ENCODE data around the gene GINS1. TPM values are rescaled to one million over a fixed set of nuclear protein-coding genes. Genes with fewer than 3 reads are reported as not detected.

GINS1 gene
- total and polyA plus RNA-seq, 2 experiments from 2014 or later: 32.0 to 65.4 TPM

GRCh38 chr20:25361287-25361683 is 46.2 kb upstream of the GINS1 start:
- DNase-seq (ENCODE audit: low spot score) (no peak), ATAC-seq (no peak)
- H2AFZ ChIP-seq: no peak overlapping the region
- H3K36me3 ChIP-seq (ENCODE audit: insufficient read depth): no peaks in the 10 kb centered on the region
- H3K27me3 ChIP-seq (ENCODE audit: insufficient read depth): no peaks in the 10 kb centered on the region
- H3K27ac ChIP-seq (ENCODE audit: low read depth): 0 out of 2 replicates have a peak overlapping the region, but pooled peaks have one; percentile 5
- peaks cover 83% of the 10 kb centered on the region for H3K79me2 ChIP-seq (replicated peaks; ENCODE audit: insufficient read depth)
- peaks cover 15% of the 10 kb centered on the region; the same call in 2 of the 3 replicates for H3K36me3 Mint-ChIP-seq (ENCODE audit: low read depth)
- TF ChIP-seq CREB1 (CRISPR knock-in tag; IDR thresholded peaks at IDR 0.05; ENCODE audit: low read depth): no peak
- no peak for TF ChIP-seq ZNF462 (CRISPR knock-in tag; IDR thresholded peaks at IDR 0.05)
- peaks cover 50% of the 10 kb centered on the region for H3K4me1 ChIP-seq (ENCODE audit: insufficient read depth)
- no peak overlapping the region for H3K4me3 ChIP-seq
- H3K27ac Mint-ChIP-seq: peak overlapping the region; percentile 86; the same call in 1 of the 2 replicates
- H4K20me1 ChIP-seq (replicated peaks; ENCODE audit: insufficient read depth): peaks cover 7% of the 10 kb centered on the region; the same call in 1 of the 2 replicates
- H3K9me3 Mint-ChIP-seq: peaks cover 9% of the 10 kb centered on the region; the same call in 2 of the 3 replicates
- H3K27me3 Mint-ChIP-seq (ENCODE audit: insufficient read depth, low read depth, poor library complexity): peaks cover 6% of the 10 kb centered on the region
- H3K4me3 Mint-ChIP-seq: no peak overlapping the region
- H3K4me1 Mint-ChIP-seq: peaks cover 46% of the 10 kb centered on the region
- peaks cover 4% of the 10 kb centered on the region; the same call in 1 of the 2 replicates for H3K9me2 ChIP-seq (ENCODE audit: insufficient read depth)
- no peak overlapping the region for H3K4me2 ChIP-seq
- H3F3A ChIP-seq (replicated peaks; ENCODE audit: low read depth): peaks cover 12% of the 10 kb centered on the region

GRCh38 chr20:25364180-25364788 is 43.2 kb upstream of the GINS1 start:
- Histone ChIP-seq H3K79me2 (replicated peaks; ENCODE audit: insufficient read depth) (peaks cover 99% of the 10 kb centered on the region), H3K9me2 (ENCODE audit: insufficient read depth) (peaks cover 11% of the 10 kb centered on the region; the same call in 1 of the 2 replicates), H3K4me3 (no peak overlapping the region), H4K20me1 (replicated peaks; ENCODE audit: insufficient read depth) (peaks cover 9% of the 10 kb centered on the region; the same call in 1 of the 2 replicates), H3K4me2 (peak overlapping the region; percentile 45), H3F3A (replicated peaks; ENCODE audit: low read depth) (0 out of 2 replicates have a peak, but pooled peaks cover 5% of the 10 kb centered on the region), H3K4me1 (ENCODE audit: insufficient read depth) (peaks cover 28% of the 10 kb centered on the region), H3K27ac (ENCODE audit: low read depth) (peak overlapping the region; percentile 59; the same call in 1 of the 2 replicates), H2AFZ (no peak overlapping the region), H3K36me3 (ENCODE audit: insufficient read depth) (no peaks in the 10 kb centered on the region), H3K27me3 (ENCODE audit: insufficient read depth) (no peaks in the 10 kb centered on the region)
- TF ChIP-seq REST (IDR thresholded peaks at IDR 0.05; ENCODE audit: unreplicated experiment): no peak
- Mint-ChIP-seq H3K4me1 (peaks cover 24% of the 10 kb centered on the region), H3K4me3 (no peak overlapping the region), H3K36me3 (ENCODE audit: low read depth) (peaks cover 27% of the 10 kb centered on the region), H3K9me3 (peaks cover 9% of the 10 kb centered on the region; the same call in 2 of the 3 replicates), H3K27me3 (ENCODE audit: insufficient read depth, low read depth, poor library complexity) (peaks cover 6% of the 10 kb centered on the region), H3K27ac (no peak overlapping the region)
- ATAC-seq: peak; percentile 77
- DNase-seq (ENCODE audit: low spot score): no peak
